ENCODE data around the gene MB.

The MB gene

DNA sequence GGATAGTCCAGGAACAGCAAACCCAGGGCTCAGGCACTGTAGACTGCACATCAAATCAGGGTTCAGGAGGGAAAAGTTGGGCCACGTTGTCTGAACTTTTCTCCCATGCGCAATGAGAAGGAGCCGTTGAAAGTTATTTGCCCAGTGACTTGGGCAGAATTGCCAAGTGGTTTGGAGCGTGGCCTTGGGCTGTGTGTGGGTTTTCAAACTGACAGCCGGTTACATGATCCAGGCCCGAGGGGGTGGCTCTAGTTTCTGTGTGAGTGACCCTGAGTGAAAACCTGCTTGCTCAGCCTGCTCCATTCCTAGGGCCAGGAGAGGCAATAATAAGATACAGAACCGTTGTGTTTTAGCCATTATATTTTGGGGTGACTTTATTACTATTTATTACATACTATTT, 20.3 kb downstream of the MB start:
- no peak for TF ChIP-seq CTCF (conservative IDR thresholded peaks at IDR 0.05; ENCODE audit: low read depth, low read length)
- no peak for DNase-seq (ENCODE audit: low read depth)
- no peak overlapping the region for H3K4me3 ChIP-seq (ENCODE audit: low read depth, low read length)

GRCh38 chr22:35594686-35595085, 22.4 kb downstream of the MB start:
- H3K4me3 ChIP-seq (ENCODE audit: low read depth, low read length), result no peak overlapping the region
- no peak for TF ChIP-seq CTCF (conservative IDR thresholded peaks at IDR 0.05; ENCODE audit: low read depth, low read length)
- no peak for DNase-seq (ENCODE audit: low read depth)

GRCh38 chr22:35593891-35594470, 23.1 kb downstream of the MB start:
- no peak for DNase-seq (ENCODE audit: low read depth)
- no peak overlapping the region for H3K4me3 ChIP-seq (ENCODE audit: low read depth, low read length)
- no peak for TF ChIP-seq CTCF (conservative IDR thresholded peaks at IDR 0.05; ENCODE audit: low read depth, low read length)

- DNase-seq (ENCODE audit: low read depth), result no peak
- no peak for TF ChIP-seq CTCF (conservative IDR thresholded peaks at IDR 0.05; ENCODE audit: low read depth, low read length)
- no peak overlapping the region for H3K4me3 ChIP-seq (ENCODE audit: low read depth, low read length)
These were observed 23.8 kb downstream of the MB start for GRCh38 chr22:35593071-35593890.

GRCh38 chr22:35592418-35592967, 24.6 kb downstream of the MB start:
- no peak for TF ChIP-seq CTCF (conservative IDR thresholded peaks at IDR 0.05; ENCODE audit: low read depth, low read length)
- H3K4me3 ChIP-seq (ENCODE audit: low read depth, low read length), result no peak overlapping the region
- peak; percentile 11 for DNase-seq (ENCODE audit: low read depth)

GRCh38 chr22:35591714-35592417, 25.3 kb downstream of the MB start:
- H3K4me3 ChIP-seq (ENCODE audit: low read depth, low read length), result no peak overlapping the region
- no peak for TF ChIP-seq CTCF (conservative IDR thresholded peaks at IDR 0.05; ENCODE audit: low read depth, low read length)
- DNase-seq (ENCODE audit: low read depth), result no peak

All from choroid plexus epithelial cell (primary cell).